Renal cortex interstitium (tissue), 11 donors: ENCODE data around the gene OBSL1. TPM values are rescaled to one million over a fixed set of nuclear protein-coding genes. Genes with fewer than 3 reads are reported as not detected.

Experiments
- DNase-seq, 11 donors: peaks; one replicate each; pipeline ENCODE4 v3.0.0-alpha.2; 2013; ENCODE audit warnings: low read depth in 9 of 11, low spot score in 4 of 11; ENCODE audit errors: extremely low read depth in 1 of 11
- polyA plus RNA-seq, 3 donors: library from polyadenylated mRNA; unstranded; fragments of 120-200 nt; gene quantifications; one replicate each; pipeline ENCODE4 v1.2.1, GENCODE V29; 2013; ENCODE audit not compliant: insufficient read length in 3 of 3

The OBSL1 gene
- polyA plus RNA-seq, 3 donors: 111 to 199 (median 149) TPM

- no peak for DNase-seq
Measured at GRCh38 chr2:219573166-219573565, 1.8 kb upstream of the OBSL1 start.

GRCh38 chr2:219572237-219573001, 1.1 kb upstream of the OBSL1 start, which contains the start of gene INHA:
TSS of gene INHA (plus strand) at chr2:219572310. CDS start at chr2:219572375, 65 bp downstream.
- DNase-seq: no peak

GRCh38 chr2:219570924-219571310, 422 bp downstream of the OBSL1 start:
- no peak for DNase-seq

- no peak for DNase-seq
Measured at GRCh38 chr2:219570194-219570923, 980 bp downstream of the OBSL1 start.

GRCh38 chr2:219569635-219570034, 1.7 kb downstream of the OBSL1 start:
- no peak for DNase-seq

- DNase-seq: peak in 1 of 11 donors; percentile 32
Measured at GRCh38 chr2:219569041-219569440, 2.3 kb downstream of the OBSL1 start.

- no peak for DNase-seq
Measured at GRCh38 chr2:219567791-219568361, 3.5 kb downstream of the OBSL1 start.

- DNase-seq: no peak
Measured at GRCh38 chr2:219567131-219567530, 4.2 kb downstream of the OBSL1 start.

GRCh38 chr2:219566640-219567039, 4.7 kb downstream of the OBSL1 start:
- no peak for DNase-seq

GRCh38 chr2:219565130-219566080, 5.9 kb downstream of the OBSL1 start:
- no peak for DNase-seq

GRCh38 chr2:219563271-219563928, 7.9 kb downstream of the OBSL1 start:
- no peak for DNase-seq

GRCh38 chr2:219562049-219563020, 9.0 kb downstream of the OBSL1 start:
- DNase-seq: no peak

- DNase-seq: no peak
Measured at GRCh38 chr2:219561179-219562048, 9.9 kb downstream of the OBSL1 start.

GRCh38 chr2:219560893-219561178, 10.5 kb downstream of the OBSL1 start:
- DNase-seq: no peak

- DNase-seq: no peak
Measured at GRCh38 chr2:219560037-219560892, 11.1 kb downstream of the OBSL1 start.
